K562 (cell line): ENCODE measurements around the gene ABHD5. TPM values are rescaled to one million over a fixed set of nuclear protein-coding genes. Genes with fewer than 3 reads are reported as not detected.

Experiments
- CHD4 ChIP-seq: fragments of 200-600 bp; sonication (generic); IDR thresholded peaks from 3 replicates; pipeline ENCODE4 v1.6.1; 2012; ENCODE audit warnings: low read depth, mild to moderate bottlenecking, mixed read lengths, low read length, inconsistent platforms; ENCODE audit not compliant: insufficient read depth, insufficient replicate concordance, poor library complexity, severe bottlenecking
- FOXJ2 ChIP-seq: fragments of 200-800 bp; sonication (Bioruptor generic); IDR thresholded peaks from 2 replicates; pipeline ENCODE4 v1.6.1; 2016; ENCODE audit warnings: missing genetic modification characterization, missing compliant biosample characterization
- HDAC6 ChIP-seq: IDR thresholded peaks from 2 replicates; pipeline ENCODE4 v1.6.1; 2012; ENCODE audit warnings: low read depth, mild to moderate bottlenecking, control low read depth, inconsistent platforms, low read length, moderate library complexity
- JUNB ChIP-seq: fragments of 450-650 bp; formaldehyde crosslinking; conservative IDR thresholded peaks from 2 replicates; pipeline ENCODE4 v1.4.0; 2020; ENCODE audit warnings: mild to moderate bottlenecking
- POU5F1 ChIP-seq: fragments of 150-350 bp; IDR thresholded peaks from 2 replicates; pipeline ENCODE4 v1.6.1; 2014; ENCODE audit warnings: borderline replicate concordance, low read length, low read depth, mild to moderate bottlenecking; ENCODE audit not compliant: partially characterized antibody
- SIRT6 ChIP-seq: IDR thresholded peaks from one replicate; pipeline ENCODE4 v1.6.1; 2012; ENCODE audit warnings: low read depth, mild to moderate bottlenecking, control low read depth, inconsistent platforms, low read length, moderate library complexity
- SMARCA4 ChIP-seq: fragments of 450-650 bp; IDR thresholded peaks from 2 replicates; pipeline ENCODE4 v1.6.1; 2016
- SMARCC2 ChIP-seq: fragments of 450-650 bp; IDR thresholded peaks from 2 replicates; pipeline ENCODE4 v1.6.1; 2017; ENCODE audit warnings: antibody characterized with exemption, moderate library complexity, mild to moderate bottlenecking, low read depth
- ZNF584 ChIP-seq: fragments of 200-800 bp; sonication (Bioruptor generic); IDR thresholded peaks from 2 replicates; pipeline ENCODE4 v1.6.1; 2016; ENCODE audit warnings: low read depth, mild to moderate bottlenecking, missing genetic modification characterization, missing compliant biosample characterization
- polyA plus RNA-seq, 8 experiments: library from polyadenylated mRNA; depleted of rRNA in 4 of 8; stranded (reverse) in 5 of 8; unstranded in 3 of 8; fragments of >200 nt; fragmentation: Nextera tagmentation in 2 of 8; fragmentation: Illumina TruSeq in 1 of 8; extraction: Ambion mirVana in 2 of 8; extraction: Trizol in 1 of 8; gene quantifications; 2 replicates each; pipeline versions ENCODE4 v1.2.1 to v1.2.3, GENCODE V29; 2011 to 2014; ENCODE audit warnings: inconsistent platforms in 1 of 8, missing spikeins in 1 of 8
- total RNA-seq, 7 experiments: library from RNA; depleted of rRNA in 6 of 7; stranded (reverse); fragments of >200 nt in 6 of 7; fragmentation: Illumina TruSeq in 2 of 7; extraction: Trizol in 2 of 7; gene quantifications; 2 replicates each; pipeline versions ENCODE4 v1.2.1 to v1.2.3, GENCODE V29; 2011 to 2021; ENCODE audit warnings: low replicate concordance in 1 of 7
- TF ChIP-seq, protein P1 (sequence below), 2 experiments: fragments of 450-650 bp; IDR thresholded peaks; 2 replicates each; pipeline ENCODE4 v1.6.1; 2016
- TF ChIP-seq, protein P2 (sequence below): fragments of 250-450 bp; sonication (Bioruptor Pico); IDR thresholded peaks from 2 replicates; pipeline ENCODE4 v1.5.0; 2021
- TF ChIP-seq, protein P3 (sequence below): fragments of 250-450 bp; sonication (Bioruptor Pico); IDR thresholded peaks from 2 replicates; pipeline ENCODE4 v1.8.0; 2022; ENCODE audit warnings: inconsistent platforms, mild to moderate bottlenecking, moderate library complexity, borderline replicate concordance
- TF ChIP-seq, protein P4 (sequence below), 2 experiments: fragments of 450-650 bp in 1 of 2; sonication (generic) in 1 of 2; formaldehyde crosslinking in 1 of 2; IDR thresholded peaks; 2 replicates each; pipeline versions ENCODE4 v1.7.1 to v1.9.0; 2016 to 2022; ENCODE audit warnings: inconsistent platforms in 1 of 2, mild to moderate bottlenecking in 1 of 2, missing genetic modification reagents in 1 of 2

Gene ABHD5
- total and polyA plus RNA-seq, 9 of the 15 experiments (the other 6 are each of a cell fraction or from before 2014, with no cell fraction given), result 27.8 to 61.7 (median 39.9) TPM

DNA sequence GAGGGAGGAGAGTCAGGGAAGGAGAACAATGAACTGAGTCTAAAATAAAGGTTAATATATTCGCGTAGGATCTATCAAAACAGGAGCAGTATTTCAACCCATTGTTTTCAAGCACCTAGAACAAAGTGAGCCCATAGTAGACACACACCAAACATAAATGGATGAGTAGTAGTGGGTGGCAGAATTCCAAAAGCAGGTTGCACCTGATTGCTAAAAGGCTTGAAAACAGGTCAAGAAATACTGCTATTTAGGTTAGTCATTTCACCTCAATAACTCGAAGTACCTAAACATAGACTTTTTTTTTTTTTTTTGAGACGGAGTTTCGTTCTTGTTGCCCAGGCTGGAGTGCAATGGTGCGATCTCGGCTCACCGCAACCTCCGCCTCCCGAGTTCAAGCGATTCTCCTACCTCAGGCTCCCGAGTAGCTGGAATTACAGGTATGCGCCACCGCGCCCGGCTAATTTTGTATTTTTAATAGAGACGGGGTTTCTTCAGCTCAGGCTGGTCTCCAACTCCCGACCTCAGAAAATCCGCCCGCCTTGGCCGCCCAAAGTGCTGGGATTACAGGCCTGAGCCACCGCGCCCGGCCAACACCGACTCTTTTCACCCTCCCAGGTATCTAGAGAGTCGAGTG lies 855 bp upstream of the ABHD5 start (continued):
- TF ChIP-seq, protein P1, sequence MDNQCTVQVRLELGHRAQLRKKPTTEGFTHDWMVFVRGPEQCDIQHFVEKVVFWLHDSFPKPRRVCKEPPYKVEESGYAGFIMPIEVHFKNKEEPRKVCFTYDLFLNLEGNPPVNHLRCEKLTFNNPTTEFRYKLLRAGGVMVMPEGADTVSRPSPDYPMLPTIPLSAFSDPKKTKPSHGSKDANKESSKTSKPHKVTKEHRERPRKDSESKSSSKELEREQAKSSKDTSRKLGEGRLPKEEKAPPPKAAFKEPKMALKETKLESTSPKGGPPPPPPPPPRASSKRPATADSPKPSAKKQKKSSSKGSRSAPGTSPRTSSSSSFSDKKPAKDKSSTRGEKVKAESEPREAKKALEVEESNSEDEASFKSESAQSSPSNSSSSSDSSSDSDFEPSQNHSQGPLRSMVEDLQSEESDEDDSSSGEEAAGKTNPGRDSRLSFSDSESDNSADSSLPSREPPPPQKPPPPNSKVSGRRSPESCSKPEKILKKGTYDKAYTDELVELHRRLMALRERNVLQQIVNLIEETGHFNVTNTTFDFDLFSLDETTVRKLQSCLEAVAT (IDR thresholded peaks at IDR 0.05), result peak in 1 of 2 experiments; percentile 78; a peak in 1 of 4 replicates
- TF ChIP-seq POU5F1, result no peak
- TF ChIP-seq, protein P2, sequence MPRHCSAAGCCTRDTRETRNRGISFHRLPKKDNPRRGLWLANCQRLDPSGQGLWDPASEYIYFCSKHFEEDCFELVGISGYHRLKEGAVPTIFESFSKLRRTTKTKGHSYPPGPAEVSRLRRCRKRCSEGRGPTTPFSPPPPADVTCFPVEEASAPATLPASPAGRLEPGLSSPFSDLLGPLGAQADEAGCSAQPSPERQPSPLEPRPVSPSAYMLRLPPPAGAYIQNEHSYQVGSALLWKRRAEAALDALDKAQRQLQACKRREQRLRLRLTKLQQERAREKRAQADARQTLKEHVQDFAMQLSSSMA (CRISPR knock-in tag), result no peak
- TF ChIP-seq, protein P3, sequence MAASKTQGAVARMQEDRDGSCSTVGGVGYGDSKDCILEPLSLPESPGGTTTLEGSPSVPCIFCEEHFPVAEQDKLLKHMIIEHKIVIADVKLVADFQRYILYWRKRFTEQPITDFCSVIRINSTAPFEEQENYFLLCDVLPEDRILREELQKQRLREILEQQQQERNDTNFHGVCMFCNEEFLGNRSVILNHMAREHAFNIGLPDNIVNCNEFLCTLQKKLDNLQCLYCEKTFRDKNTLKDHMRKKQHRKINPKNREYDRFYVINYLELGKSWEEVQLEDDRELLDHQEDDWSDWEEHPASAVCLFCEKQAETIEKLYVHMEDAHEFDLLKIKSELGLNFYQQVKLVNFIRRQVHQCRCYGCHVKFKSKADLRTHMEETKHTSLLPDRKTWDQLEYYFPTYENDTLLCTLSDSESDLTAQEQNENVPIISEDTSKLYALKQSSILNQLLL (CRISPR knock-in tag), result 0 out of 2 replicates have a peak, but pooled peaks have one; percentile 54
- TF ChIP-seq SMARCC2, result no peak
- TF ChIP-seq, protein P4, sequence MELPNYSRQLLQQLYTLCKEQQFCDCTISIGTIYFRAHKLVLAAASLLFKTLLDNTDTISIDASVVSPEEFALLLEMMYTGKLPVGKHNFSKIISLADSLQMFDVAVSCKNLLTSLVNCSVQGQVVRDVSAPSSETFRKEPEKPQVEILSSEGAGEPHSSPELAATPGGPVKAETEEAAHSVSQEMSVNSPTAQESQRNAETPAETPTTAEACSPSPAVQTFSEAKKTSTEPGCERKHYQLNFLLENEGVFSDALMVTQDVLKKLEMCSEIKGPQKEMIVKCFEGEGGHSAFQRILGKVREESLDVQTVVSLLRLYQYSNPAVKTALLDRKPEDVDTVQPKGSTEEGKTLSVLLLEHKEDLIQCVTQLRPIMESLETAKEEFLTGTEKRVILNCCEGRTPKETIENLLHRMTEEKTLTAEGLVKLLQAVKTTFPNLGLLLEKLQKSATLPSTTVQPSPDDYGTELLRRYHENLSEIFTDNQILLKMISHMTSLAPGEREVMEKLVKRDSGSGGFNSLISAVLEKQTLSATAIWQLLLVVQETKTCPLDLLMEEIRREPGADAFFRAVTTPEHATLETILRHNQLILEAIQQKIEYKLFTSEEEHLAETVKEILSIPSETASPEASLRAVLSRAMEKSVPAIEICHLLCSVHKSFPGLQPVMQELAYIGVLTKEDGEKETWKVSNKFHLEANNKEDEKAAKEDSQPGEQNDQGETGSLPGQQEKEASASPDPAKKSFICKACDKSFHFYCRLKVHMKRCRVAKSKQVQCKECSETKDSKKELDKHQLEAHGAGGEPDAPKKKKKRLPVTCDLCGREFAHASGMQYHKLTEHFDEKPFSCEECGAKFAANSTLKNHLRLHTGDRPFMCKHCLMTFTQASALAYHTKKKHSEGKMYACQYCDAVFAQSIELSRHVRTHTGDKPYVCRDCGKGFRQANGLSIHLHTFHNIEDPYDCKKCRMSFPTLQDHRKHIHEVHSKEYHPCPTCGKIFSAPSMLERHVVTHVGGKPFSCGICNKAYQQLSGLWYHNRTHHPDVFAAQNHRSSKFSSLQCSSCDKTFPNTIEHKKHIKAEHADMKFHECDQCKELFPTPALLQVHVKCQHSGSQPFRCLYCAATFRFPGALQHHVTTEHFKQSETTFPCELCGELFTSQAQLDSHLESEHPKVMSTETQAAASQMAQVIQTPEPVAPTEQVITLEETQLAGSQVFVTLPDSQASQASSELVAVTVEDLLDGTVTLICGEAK (IDR thresholded peaks at IDR 0.05), result peak; percentile 52; the same call in 1 of the 2 replicates
- TF ChIP-seq, protein P4 (CRISPR knock-in tag; IDR thresholded peaks at IDR 0.05), result no peak
- TF ChIP-seq ZNF584 (CRISPR knock-in tag), result peak; percentile 77; the same call in 1 of the 2 replicates
- TF ChIP-seq SMARCA4, result 0 out of 2 replicates have a peak, but pooled peaks have one; percentile 73
- 0 out of 2 replicates have a peak, but pooled peaks have one; percentile 50 for TF ChIP-seq FOXJ2 (tag)
- TF ChIP-seq HDAC6, result no peak
- no peak for TF ChIP-seq JUNB (CRISPR knock-in tag)
- no peak for TF ChIP-seq CHD4
- no peak for TF ChIP-seq SIRT6
